A673 (cell line): ENCODE results near the gene ZNF768. TPM values are rescaled to one million over a fixed set of nuclear protein-coding genes. Genes with fewer than 3 reads are reported as not detected.

ENCODE experiments used
- BruUV-seq: library from RNA; stranded (reverse); fragments of 400-500 nt; replicated peaks from 2 replicates; lab custom pipeline; 2021; lab: Mats Ljungman, UMichigan
- CTCF ChIA-PET: fragments of 300-600 bp; sonication (Branson Sonifier 250); formaldehyde crosslinking; loops from one replicate; lab custom pipeline; 2022; ENCODE audit warnings: antibody characterized with exemption; lab: Charles Lee
- POLR2A ChIA-PET: fragments of 300-600 bp; sonication (Branson Sonifier 250); formaldehyde crosslinking; loops from one replicate; lab custom pipeline; 2022; ENCODE audit warnings: antibody characterized with exemption; ENCODE audit not compliant: low non-redundant PET; lab: Charles Lee
- DNase-seq: peaks from one replicate; pipeline ENCODE4 v3.0.0-alpha.2; 2015; ENCODE audit warnings: low spot score
- H3K27ac ChIP-seq: fragments of 200-600 bp; sonication (generic); 2 replicates; pipeline ENCODE4 v1.5.1; 2016; ENCODE audit warnings: mixed run types, low read depth, mild to moderate bottlenecking, mixed read lengths, antibody characterized with exemption, low read length; ENCODE audit not compliant: poor library complexity, severe bottlenecking
- H3K27me3 ChIP-seq: fragments of 200-600 bp; sonication (generic); replicated peaks from 2 replicates; pipeline ENCODE4 v1.6.1; 2017; ENCODE audit warnings: mixed run types, low read depth, mild to moderate bottlenecking, mixed read lengths, antibody characterized with exemption, low read length; ENCODE audit not compliant: insufficient read depth, poor library complexity
- H3K36me3 ChIP-seq: fragments of 200-600 bp; sonication (generic); 2 replicates; pipeline ENCODE4 v1.6.1; 2016; ENCODE audit warnings: mixed run types, mild to moderate bottlenecking, mixed read lengths, antibody characterized with exemption, low read length; ENCODE audit not compliant: insufficient read depth, poor library complexity, severe bottlenecking
- H3K4me1 ChIP-seq: fragments of 200-600 bp; sonication (generic); 2 replicates; pipeline ENCODE4 v1.6.1; 2017; ENCODE audit warnings: mixed run types, mild to moderate bottlenecking, mixed read lengths, antibody characterized with exemption, low read length; ENCODE audit not compliant: insufficient read depth, poor library complexity, severe bottlenecking
- H3K4me3 ChIP-seq: fragments of 200-600 bp; sonication (generic); 2 replicates; pipeline ENCODE4 v1.5.1; 2016; ENCODE audit warnings: low read depth, mixed run types, mild to moderate bottlenecking, mixed read lengths, low read length; ENCODE audit not compliant: poor library complexity, severe bottlenecking
- H3K9me3 ChIP-seq: fragments of 200-600 bp; sonication (generic); 2 replicates; pipeline ENCODE4 v1.6.1; 2016; ENCODE audit warnings: mixed run types, low read depth, mild to moderate bottlenecking, mixed read lengths, antibody characterized with exemption, low read length; ENCODE audit not compliant: poor library complexity, severe bottlenecking
- CTCF ChIP-seq: fragments of 300-800, 200-600 bp; sonication (generic); conservative IDR thresholded peaks from 2 replicates; pipeline ENCODE4 v1.5.1; 2017; ENCODE audit warnings: low read depth, mild to moderate bottlenecking, antibody characterized with exemption, low read length, moderate library complexity, mixed read lengths
- EZH2 ChIP-seq: fragments of 200-600 bp; sonication (generic); IDR thresholded peaks from 2 replicates; pipeline ENCODE4 v1.6.1; 2017; ENCODE audit warnings: borderline replicate concordance, low read depth, mild to moderate bottlenecking, mixed read lengths, antibody characterized with exemption, low read length; ENCODE audit not compliant: poor library complexity, severe bottlenecking
- intact Hi-C: fragments of 100-400 bp; cut with micrococcal nuclease; formaldehyde crosslinking; loops from one replicate; pipeline ENCODE4 v1.10.0; 2022; ENCODE audit not compliant: unreplicated experiment
- total RNA-seq: library from RNA; stranded (reverse); gene quantifications from 2 replicates; pipeline ENCODE4 v1.2.3, GENCODE V29; 2021

Gene ZNF768
- total RNA-seq, 1 experiment from 2014 or later: 32.7 TPM

GRCh38 chr16:30533146-30533522, 6.8 kb upstream of the ZNF768 start:
- peaks cover 18% of the 10 kb centered on the region for H3K36me3 ChIP-seq
- ChIA-PET POLR2A (no interaction called here), CTCF (no interaction called here)
- H3K9me3 ChIP-seq: no peaks in the 10 kb centered on the region
- no TSS peak for BruUV-seq
- no peak for TF ChIP-seq EZH2
- TF ChIP-seq CTCF: no peak
- no peaks in the 10 kb centered on the region for H3K27me3 ChIP-seq
- no peak overlapping the region for H3K27ac ChIP-seq
- H3K4me3 ChIP-seq: peak overlapping the region; percentile 70
- no peak for DNase-seq
- intact Hi-C loops: no loop called here
- peaks cover 9% of the 10 kb centered on the region for H3K4me1 ChIP-seq

GRCh38 chr16:30532285-30533145, 6.1 kb upstream of the ZNF768 start:
- H3K9me3 ChIP-seq: no peaks in the 10 kb centered on the region
- DNase-seq: no peak
- ChIA-PET POLR2A (no interaction called here), CTCF (interaction anchor here (0.6 kb wide), 1 partner anchor 26 kb away, joined by 6 read pairs; the partner anchor contains the start of gene ZNF764)
- intact Hi-C loops: no loop called here
- H3K4me3 ChIP-seq: no peak overlapping the region
- H3K36me3 ChIP-seq: peaks cover 18% of the 10 kb centered on the region
- H3K4me1 ChIP-seq: peaks cover 15% of the 10 kb centered on the region
- H3K27ac ChIP-seq: no peak overlapping the region
- H3K27me3 ChIP-seq: no peaks in the 10 kb centered on the region
- TF ChIP-seq CTCF (no peak), EZH2 (no peak)
- no TSS peak for BruUV-seq

- Histone ChIP-seq H3K4me3 (no peak overlapping the region), H3K36me3 (peaks cover 19% of the 10 kb centered on the region), H3K27ac (no peak overlapping the region), H3K9me3 (no peaks in the 10 kb centered on the region), H3K4me1 (peaks cover 12% of the 10 kb centered on the region), H3K27me3 (no peaks in the 10 kb centered on the region)
- intact Hi-C loops: no loop called here
- BruUV-seq: no TSS peak
- POLR2A ChIA-PET: no interaction called here
- TF ChIP-seq CTCF: no peak
- no peak for TF ChIP-seq EZH2
- no peak for DNase-seq
- CTCF ChIA-PET: no interaction called here
Measured at GRCh38 chr16:30530163-30531037, 4.0 kb upstream of the ZNF768 start.
